GM12892 (cell line): ENCODE results near the gene TJP1.

ENCODE experiments used
- POLR2A ChIP-seq: IDR thresholded peaks from 2 replicates; pipeline ENCODE4 v1.6.1; 2011; ENCODE audit warnings: low read depth, low read length, control low read depth
- POLR2AphosphoS5 ChIP-seq: IDR thresholded peaks from 2 replicates; pipeline ENCODE4 v1.6.1; 2011; ENCODE audit warnings: low read depth, low read length, control low read depth
- TAF1 ChIP-seq: IDR thresholded peaks from 2 replicates; pipeline ENCODE4 v1.6.1; 2011; ENCODE audit warnings: low read depth, mild to moderate bottlenecking, control low read depth, low read length, borderline replicate concordance

DNA sequence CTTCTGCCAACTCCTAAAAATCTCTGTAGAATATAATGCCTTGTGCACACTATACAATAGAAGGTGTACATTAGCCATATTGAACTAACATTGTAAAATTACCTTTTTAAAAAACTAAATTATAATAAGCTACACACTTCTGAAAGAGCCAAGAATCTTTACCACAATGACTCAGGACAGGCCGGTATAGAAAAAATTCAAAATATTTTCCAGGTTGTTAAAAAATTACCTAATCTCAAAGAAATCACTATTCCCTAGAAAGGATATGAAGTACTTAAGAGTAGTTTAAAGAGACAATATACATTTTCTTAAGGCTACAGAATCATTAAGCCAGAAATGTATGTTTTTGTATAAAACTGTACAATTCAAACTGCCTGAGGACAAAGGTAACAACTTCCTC is 48.5 kb downstream of the TJP1 start:
- TF ChIP-seq POLR2AphosphoS5 (no peak), POLR2A (no peak), TAF1 (no peak)
